ENCODE data around the gene COL23A1.
"Not testable (repeated sequence)": the region's sequence is repeated elsewhere in the genome, so short reads cannot be mapped to it uniquely, and the experiment has no call there.

Gene COL23A1

GRCh38 chr5:178317727-178318126 is 272.5 kb downstream of the COL23A1 start:
- H3K9me3 ChIP-seq (ENCODE audit: control insufficient read depth, low read depth, low read length); H3K4me1 ChIP-seq (ENCODE audit: control insufficient read depth, low read depth, low read length); H3K27me3 ChIP-seq (ENCODE audit: control insufficient read depth, insufficient read depth, low read length); H3K9ac ChIP-seq (ENCODE audit: low read length); H3K36me3 ChIP-seq (ENCODE audit: control insufficient read depth, low read depth, low read length); H3K4me3 ChIP-seq (ENCODE audit: low read length); H3K27ac ChIP-seq (ENCODE audit: low read length): not testable (repeated sequence)

- no peaks in the 10 kb centered on the region for H3K27me3 ChIP-seq (ENCODE audit: control insufficient read depth, insufficient read depth, low read length)
- no peak overlapping the region for H3K27ac ChIP-seq (ENCODE audit: low read length)
- H3K9ac ChIP-seq (ENCODE audit: low read length): no peak overlapping the region
- peaks cover 4% of the 10 kb centered on the region for H3K4me1 ChIP-seq (ENCODE audit: control insufficient read depth, low read depth, low read length)
- no peaks in the 10 kb centered on the region for H3K36me3 ChIP-seq (ENCODE audit: control insufficient read depth, low read depth, low read length)
- H3K9me3 ChIP-seq (ENCODE audit: control insufficient read depth, low read depth, low read length): no peaks in the 10 kb centered on the region
- no peak overlapping the region for H3K4me3 ChIP-seq (ENCODE audit: low read length)
Observed at GRCh38 chr5:178314961-178315820, 275.0 kb downstream of the COL23A1 start.

- no peaks in the 10 kb centered on the region for H3K27me3 ChIP-seq (ENCODE audit: control insufficient read depth, insufficient read depth, low read length)
- H3K27ac ChIP-seq (ENCODE audit: low read length): no peak overlapping the region
- no peaks in the 10 kb centered on the region for H3K9me3 ChIP-seq (ENCODE audit: control insufficient read depth, low read depth, low read length)
Observed at GRCh38 chr5:178314061-178314660, 276.0 kb downstream of the COL23A1 start.

GRCh38 chr5:178313316-178313715 is 276.9 kb downstream of the COL23A1 start:
- Histone ChIP-seq H3K27ac (ENCODE audit: low read length) (no peak overlapping the region), H3K27me3 (ENCODE audit: control insufficient read depth, insufficient read depth, low read length) (no peaks in the 10 kb centered on the region), H3K4me3 (ENCODE audit: low read length) (no peak overlapping the region)

More at GRCh38 chr5:178314061-178314660, 276.0 kb downstream of the COL23A1 start:
- Histone ChIP-seq H3K36me3 (ENCODE audit: control insufficient read depth, low read depth, low read length) (no peaks in the 10 kb centered on the region), H3K4me3 (ENCODE audit: low read length) (no peak overlapping the region), H3K9ac (ENCODE audit: low read length) (no peak overlapping the region), H3K4me1 (ENCODE audit: control insufficient read depth, low read depth, low read length) (peaks cover 4% of the 10 kb centered on the region)

GRCh38 chr5:178312880-178313282 is 277.3 kb downstream of the COL23A1 start:
- Histone ChIP-seq H3K4me1 (ENCODE audit: control insufficient read depth, low read depth, low read length) (peaks cover 4% of the 10 kb centered on the region), H3K36me3 (ENCODE audit: control insufficient read depth, low read depth, low read length) (no peaks in the 10 kb centered on the region), H3K27ac (ENCODE audit: low read length) (no peak overlapping the region), H3K27me3 (ENCODE audit: control insufficient read depth, insufficient read depth, low read length) (no peaks in the 10 kb centered on the region), H3K4me3 (ENCODE audit: low read length) (no peak overlapping the region), H3K9me3 (ENCODE audit: control insufficient read depth, low read depth, low read length) (no peaks in the 10 kb centered on the region), H3K9ac (ENCODE audit: low read length) (no peak overlapping the region)

More at GRCh38 chr5:178313316-178313715, 276.9 kb downstream of the COL23A1 start:
- Histone ChIP-seq H3K36me3 (ENCODE audit: control insufficient read depth, low read depth, low read length) (no peaks in the 10 kb centered on the region), H3K9ac (ENCODE audit: low read length) (no peak overlapping the region), H3K9me3 (ENCODE audit: control insufficient read depth, low read depth, low read length) (no peaks in the 10 kb centered on the region), H3K4me1 (ENCODE audit: control insufficient read depth, low read depth, low read length) (peaks cover 4% of the 10 kb centered on the region)

- H3K36me3 ChIP-seq (ENCODE audit: control insufficient read depth, low read depth, low read length): no peaks in the 10 kb centered on the region
- H3K27me3 ChIP-seq (ENCODE audit: control insufficient read depth, insufficient read depth, low read length): no peaks in the 10 kb centered on the region
- H3K9me3 ChIP-seq (ENCODE audit: control insufficient read depth, low read depth, low read length): no peaks in the 10 kb centered on the region
- no peak overlapping the region for H3K9ac ChIP-seq (ENCODE audit: low read length)
- peaks cover 4% of the 10 kb centered on the region for H3K4me1 ChIP-seq (ENCODE audit: control insufficient read depth, low read depth, low read length)
- no peak overlapping the region for H3K27ac ChIP-seq (ENCODE audit: low read length)
- no peak overlapping the region for H3K4me3 ChIP-seq (ENCODE audit: low read length)
Observed at GRCh38 chr5:178310130-178310865, 279.9 kb downstream of the COL23A1 start.

- H3K36me3 ChIP-seq (ENCODE audit: control insufficient read depth, low read depth, low read length): no peaks in the 10 kb centered on the region
- no peak overlapping the region for H3K9ac ChIP-seq (ENCODE audit: low read length)
- no peak overlapping the region for H3K4me3 ChIP-seq (ENCODE audit: low read length)
- H3K4me1 ChIP-seq (ENCODE audit: control insufficient read depth, low read depth, low read length): peaks cover 4% of the 10 kb centered on the region
- H3K27ac ChIP-seq (ENCODE audit: low read length): no peak overlapping the region
- no peaks in the 10 kb centered on the region for H3K9me3 ChIP-seq (ENCODE audit: control insufficient read depth, low read depth, low read length)
- no peaks in the 10 kb centered on the region for H3K27me3 ChIP-seq (ENCODE audit: control insufficient read depth, insufficient read depth, low read length)
Observed at GRCh38 chr5:178309271-178310013, 280.8 kb downstream of the COL23A1 start.

- no peak overlapping the region for H3K9ac ChIP-seq (ENCODE audit: low read length)
- H3K9me3 ChIP-seq (ENCODE audit: control insufficient read depth, low read depth, low read length): no peaks in the 10 kb centered on the region
- peaks cover 4% of the 10 kb centered on the region for H3K4me1 ChIP-seq (ENCODE audit: control insufficient read depth, low read depth, low read length)
- no peaks in the 10 kb centered on the region for H3K27me3 ChIP-seq (ENCODE audit: control insufficient read depth, insufficient read depth, low read length)
- no peaks in the 10 kb centered on the region for H3K36me3 ChIP-seq (ENCODE audit: control insufficient read depth, low read depth, low read length)
- H3K27ac ChIP-seq (ENCODE audit: low read length): no peak overlapping the region
- H3K4me3 ChIP-seq (ENCODE audit: low read length): no peak overlapping the region
Observed at GRCh38 chr5:178308541-178309092, 281.6 kb downstream of the COL23A1 start.

- Histone ChIP-seq H3K27me3 (ENCODE audit: control insufficient read depth, insufficient read depth, low read length) (no peaks in the 10 kb centered on the region), H3K9me3 (ENCODE audit: control insufficient read depth, low read depth, low read length) (no peaks in the 10 kb centered on the region), H3K36me3 (ENCODE audit: control insufficient read depth, low read depth, low read length) (no peaks in the 10 kb centered on the region), H3K27ac (ENCODE audit: low read length) (no peak overlapping the region), H3K4me3 (ENCODE audit: low read length) (no peak overlapping the region), H3K9ac (ENCODE audit: low read length) (no peak overlapping the region), H3K4me1 (ENCODE audit: control insufficient read depth, low read depth, low read length) (no peaks in the 10 kb centered on the region)
Observed at GRCh38 chr5:178307267-178308045, 282.7 kb downstream of the COL23A1 start.

GRCh38 chr5:178306430-178307225 is 283.6 kb downstream of the COL23A1 start:
- no peaks in the 10 kb centered on the region for H3K4me1 ChIP-seq (ENCODE audit: control insufficient read depth, low read depth, low read length)
- H3K9me3 ChIP-seq (ENCODE audit: control insufficient read depth, low read depth, low read length): no peaks in the 10 kb centered on the region
- no peaks in the 10 kb centered on the region for H3K27me3 ChIP-seq (ENCODE audit: control insufficient read depth, insufficient read depth, low read length)
- H3K27ac ChIP-seq (ENCODE audit: low read length): no peak overlapping the region
- no peak overlapping the region for H3K9ac ChIP-seq (ENCODE audit: low read length)
- H3K36me3 ChIP-seq (ENCODE audit: control insufficient read depth, low read depth, low read length): no peaks in the 10 kb centered on the region
- H3K4me3 ChIP-seq (ENCODE audit: low read length): no peak overlapping the region
